Stimulated activated CD4-positive, alpha-beta T cell treated with anti-CD3 and anti-CD28 coated beads, TNF-alpha, amount 100 ng/mL, for 1 hour (primary cell): ENCODE data around the gene NABP1.

Experiments used
- DNase-seq, 3 donors: peaks; one replicate each; pipeline ENCODE4 v3.0.0-alpha.2; 2020; ENCODE audit warnings: low read depth in 3 of 3, low spot score in 1 of 3

The NABP1 gene

GRCh38 chr2:191646163-191646902, 31.6 kb upstream of the NABP1 start:
- DNase-seq = no peak

- no peak for DNase-seq
Observed at GRCh38 chr2:191649519-191649918, 28.4 kb upstream of the NABP1 start.

- no peak for DNase-seq
Observed at GRCh38 chr2:191650896-191651773, 26.8 kb upstream of the NABP1 start.

GRCh38 chr2:191653667-191654391, 24.1 kb upstream of the NABP1 start:
- no peak for DNase-seq

GRCh38 chr2:191656391-191656790, 21.5 kb upstream of the NABP1 start:
- no peak for DNase-seq

- no peak for DNase-seq
Observed at GRCh38 chr2:191656792-191657191, 21.1 kb upstream of the NABP1 start.

- no peak for DNase-seq
Observed at GRCh38 chr2:191657977-191658376, 20.0 kb upstream of the NABP1 start.

GRCh38 chr2:191659198-191659597, 18.7 kb upstream of the NABP1 start:
- DNase-seq = no peak

GRCh38 chr2:191660575-191660974, 17.4 kb upstream of the NABP1 start:
- no peak for DNase-seq

- no peak for DNase-seq
Observed at GRCh38 chr2:191661097-191661924, 16.6 kb upstream of the NABP1 start.

- no peak for DNase-seq
Observed at GRCh38 chr2:191664823-191665677, 12.9 kb upstream of the NABP1 start.

GRCh38 chr2:191666226-191666625, 11.7 kb upstream of the NABP1 start:
- DNase-seq = no peak

GRCh38 chr2:191666732-191667131, 11.2 kb upstream of the NABP1 start:
- no peak for DNase-seq

GRCh38 chr2:191670076-191670475, 7.9 kb upstream of the NABP1 start:
- no peak for DNase-seq

- DNase-seq = no peak
Observed at GRCh38 chr2:191670787-191671186, 7.1 kb upstream of the NABP1 start.

- peak; percentile 10 to 23 (median 20) for DNase-seq
Observed at GRCh38 chr2:191675807-191676721, 1.9 kb upstream of the NABP1 start.

- no peak for DNase-seq
Observed at GRCh38 chr2:191676790-191677645, 918 bp upstream of the NABP1 start.
